Activated CD8-positive, alpha-beta memory T cell treated with anti-CD3 and anti-CD28 coated beads, Interleukin-2, amount 50 U/mL, for 1 hour (primary cell): ENCODE data around the gene C1QL4.
"Not testable (repeated sequence)": the region's sequence is repeated elsewhere in the genome, so short reads cannot be mapped to it uniquely, and the experiment has no call there.

Source experiments
- DNase-seq: peaks from one replicate; pipeline ENCODE4 v3.0.0-alpha.2; 2020; ENCODE audit errors: extremely low read depth

C1QL4 gene

GRCh38 chr12:49333778-49334177 lies 3.2 kb downstream of the C1QL4 start:
- DNase-seq: not testable (repeated sequence)

- no peak for DNase-seq
Measured at GRCh38 chr12:49332891-49333371, 4.1 kb downstream of the C1QL4 start.

GRCh38 chr12:49332441-49332861 lies 4.5 kb downstream of the C1QL4 start:
- DNase-seq: no peak

- no peak for DNase-seq
Measured at GRCh38 chr12:49331380-49332222, 5.4 kb downstream of the C1QL4 start.

- DNase-seq: no peak
Measured at GRCh38 chr12:49330631-49331379, 6.2 kb downstream of the C1QL4 start.

GRCh38 chr12:49330032-49330619 lies 6.9 kb downstream of the C1QL4 start:
- no peak for DNase-seq

GRCh38 chr12:49328816-49329215 lies 8.2 kb downstream of the C1QL4 start:
- no peak for DNase-seq

- no peak for DNase-seq
Measured at GRCh38 chr12:49327887-49328286, 9.1 kb downstream of the C1QL4 start.

- no peak for DNase-seq
Measured at GRCh38 chr12:49327368-49327767, 9.6 kb downstream of the C1QL4 start.

GRCh38 chr12:49325606-49326005 lies 11.4 kb downstream of the C1QL4 start:
- DNase-seq: no peak

GRCh38 chr12:49323524-49324097 lies 13.4 kb downstream of the C1QL4 start:
- DNase-seq: no peak

- peak; percentile 91 for DNase-seq
Measured at GRCh38 chr12:49322708-49323523, 14.1 kb downstream of the C1QL4 start, which contains the start of gene TROAP. Gene TROAP, plus strand, starts transcription at chr12:49323255. Its CDS starts 354 bp downstream, at chr12:49323609.

- DNase-seq: no peak
Measured at GRCh38 chr12:49322367-49322707, 14.7 kb downstream of the C1QL4 start.

GRCh38 chr12:49320411-49321103 lies 16.4 kb downstream of the C1QL4 start:
- DNase-seq: not testable (repeated sequence)

GRCh38 chr12:49317118-49317517 lies 19.9 kb downstream of the C1QL4 start:
- DNase-seq: not testable (repeated sequence)

GRCh38 chr12:49314811-49315210 lies 22.2 kb downstream of the C1QL4 start:
- no peak for DNase-seq

GRCh38 chr12:49310451-49311000 lies 26.5 kb downstream of the C1QL4 start:
- not testable (repeated sequence) for DNase-seq

- DNase-seq: no peak
Measured at GRCh38 chr12:49309386-49309785, 27.6 kb downstream of the C1QL4 start.

GRCh38 chr12:49305762-49306510 lies 31.1 kb downstream of the C1QL4 start:
- no peak for DNase-seq
